ENCODE results near the gene EXOC6B. TPM values are rescaled to one million over a fixed set of nuclear protein-coding genes. Genes with fewer than 3 reads are reported as not detected.
A peak's percentile ranks its signal among the peaks of the same experiment; 100 is the strongest.

The EXOC6B gene
- total RNA-seq, 1 donor, result 40.2 TPM

DNA sequence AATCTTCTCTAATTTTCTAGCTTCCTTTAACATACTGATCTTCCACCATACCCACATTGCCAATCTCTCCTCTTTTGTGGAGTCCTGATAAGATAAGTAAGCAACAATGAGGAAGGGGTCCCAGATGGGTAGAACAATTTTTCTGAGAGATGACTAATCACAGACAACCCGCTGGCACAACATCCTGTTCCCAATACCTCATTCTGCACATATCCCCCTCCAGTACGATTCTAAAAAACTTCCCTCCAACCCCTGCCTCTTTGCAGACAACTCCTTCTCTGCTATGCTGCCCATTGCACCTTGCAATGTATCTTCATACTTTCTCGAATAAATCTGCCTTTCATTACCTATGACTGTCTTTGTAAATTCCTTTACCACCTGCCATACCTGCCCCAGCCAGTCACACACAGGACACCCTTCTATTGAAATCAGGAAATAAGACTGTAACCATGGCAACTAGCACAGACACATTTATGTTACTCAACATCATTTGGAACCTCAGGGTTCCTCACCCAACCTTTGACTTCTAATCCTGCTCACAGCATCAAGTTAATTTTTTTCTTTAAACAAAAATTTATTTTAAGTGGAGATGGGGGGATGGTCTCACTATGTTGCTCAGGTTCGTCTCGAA, 7.4 kb upstream of the EXOC6B start:
- TF ChIP-seq, protein P1, sequence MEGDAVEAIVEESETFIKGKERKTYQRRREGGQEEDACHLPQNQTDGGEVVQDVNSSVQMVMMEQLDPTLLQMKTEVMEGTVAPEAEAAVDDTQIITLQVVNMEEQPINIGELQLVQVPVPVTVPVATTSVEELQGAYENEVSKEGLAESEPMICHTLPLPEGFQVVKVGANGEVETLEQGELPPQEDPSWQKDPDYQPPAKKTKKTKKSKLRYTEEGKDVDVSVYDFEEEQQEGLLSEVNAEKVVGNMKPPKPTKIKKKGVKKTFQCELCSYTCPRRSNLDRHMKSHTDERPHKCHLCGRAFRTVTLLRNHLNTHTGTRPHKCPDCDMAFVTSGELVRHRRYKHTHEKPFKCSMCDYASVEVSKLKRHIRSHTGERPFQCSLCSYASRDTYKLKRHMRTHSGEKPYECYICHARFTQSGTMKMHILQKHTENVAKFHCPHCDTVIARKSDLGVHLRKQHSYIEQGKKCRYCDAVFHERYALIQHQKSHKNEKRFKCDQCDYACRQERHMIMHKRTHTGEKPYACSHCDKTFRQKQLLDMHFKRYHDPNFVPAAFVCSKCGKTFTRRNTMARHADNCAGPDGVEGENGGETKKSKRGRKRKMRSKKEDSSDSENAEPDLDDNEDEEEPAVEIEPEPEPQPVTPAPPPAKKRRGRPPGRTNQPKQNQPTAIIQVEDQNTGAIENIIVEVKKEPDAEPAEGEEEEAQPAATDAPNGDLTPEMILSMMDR (IDR thresholded peaks at IDR 0.05; ENCODE audit: insufficient read depth, low read depth, low read length), result no peak
- no peak for DNase-seq (ENCODE audit: low read depth)

DNA sequence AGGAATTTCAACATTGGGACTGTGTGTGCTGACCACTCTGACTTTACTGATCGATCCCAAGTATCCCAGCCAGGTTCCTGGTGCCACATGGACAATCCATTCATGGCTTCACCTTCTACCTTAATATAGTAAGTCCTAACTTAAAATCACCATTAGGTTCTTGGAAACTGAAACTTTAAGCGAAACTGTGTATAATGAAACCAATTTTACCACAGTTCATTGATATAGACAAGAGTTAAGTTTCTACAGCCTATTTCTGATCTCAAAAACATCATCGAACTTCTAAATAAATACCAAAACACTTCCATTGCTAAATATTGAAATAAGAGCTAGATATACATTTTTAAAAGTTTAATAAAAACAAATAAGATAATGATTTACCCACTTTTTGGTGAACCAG, 4.4 kb upstream of the EXOC6B start:
- no peak overlapping the region for H3K4me3 ChIP-seq (ENCODE audit: low read depth, low read length)
- DNase-seq (ENCODE audit: low read depth), result no peak
- TF ChIP-seq, protein P1 (IDR thresholded peaks at IDR 0.05; ENCODE audit: insufficient read depth, low read depth, low read length), result no peak

More for the DNA sequence above, 7.4 kb upstream of the EXOC6B start:
- no peak overlapping the region for H3K4me3 ChIP-seq (ENCODE audit: low read depth, low read length)

GRCh38 chr2:72828840-72829507, 3.1 kb upstream of the EXOC6B start:
- TF ChIP-seq, protein P1 (IDR thresholded peaks at IDR 0.05; ENCODE audit: insufficient read depth, low read depth, low read length), result no peak
- no peak overlapping the region for H3K4me3 ChIP-seq (ENCODE audit: low read depth, low read length)
- DNase-seq (ENCODE audit: low read depth), result peak; percentile 75

- TF ChIP-seq, protein P1 (IDR thresholded peaks at IDR 0.05; ENCODE audit: insufficient read depth, low read depth, low read length), result no peak
- DNase-seq (ENCODE audit: low read depth), result peak; percentile 87
- H3K4me3 ChIP-seq (ENCODE audit: low read depth, low read length), result no peak overlapping the region
Observed at GRCh38 chr2:72827966-72828646, 2.3 kb upstream of the EXOC6B start.

DNA sequence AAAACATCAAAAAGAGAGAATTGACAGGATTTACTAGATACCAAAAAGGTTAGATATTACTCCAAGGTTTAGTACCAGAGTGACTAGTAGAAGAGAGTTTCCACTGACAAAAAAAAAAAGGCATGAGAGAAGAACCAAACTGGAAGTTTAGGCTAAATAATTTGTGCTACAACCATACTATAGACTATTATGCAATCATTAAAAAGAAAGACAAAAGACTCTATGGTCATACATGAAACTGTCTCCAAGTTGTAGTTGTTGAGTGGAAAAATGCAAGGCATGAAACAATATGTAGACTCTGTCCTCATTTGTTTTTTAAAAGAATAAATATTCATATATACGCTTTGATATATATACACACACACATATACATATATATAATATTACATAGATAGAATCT, 1.7 kb upstream of the EXOC6B start:
- H3K4me3 ChIP-seq (ENCODE audit: low read depth, low read length), result no peak overlapping the region
- DNase-seq (ENCODE audit: low read depth), result no peak
- TF ChIP-seq, protein P1 (IDR thresholded peaks at IDR 0.05; ENCODE audit: insufficient read depth, low read depth, low read length), result no peak

- TF ChIP-seq, protein P1 (IDR thresholded peaks at IDR 0.05; ENCODE audit: insufficient read depth, low read depth, low read length), result no peak
- H3K4me3 ChIP-seq (ENCODE audit: low read depth, low read length), result peak overlapping the region; percentile 88
- no peak for DNase-seq (ENCODE audit: low read depth)
Observed at GRCh38 chr2:72826156-72826477, 284 bp upstream of the EXOC6B start.
